ENCODE results near the gene BDP1.

BDP1 gene

DNA sequence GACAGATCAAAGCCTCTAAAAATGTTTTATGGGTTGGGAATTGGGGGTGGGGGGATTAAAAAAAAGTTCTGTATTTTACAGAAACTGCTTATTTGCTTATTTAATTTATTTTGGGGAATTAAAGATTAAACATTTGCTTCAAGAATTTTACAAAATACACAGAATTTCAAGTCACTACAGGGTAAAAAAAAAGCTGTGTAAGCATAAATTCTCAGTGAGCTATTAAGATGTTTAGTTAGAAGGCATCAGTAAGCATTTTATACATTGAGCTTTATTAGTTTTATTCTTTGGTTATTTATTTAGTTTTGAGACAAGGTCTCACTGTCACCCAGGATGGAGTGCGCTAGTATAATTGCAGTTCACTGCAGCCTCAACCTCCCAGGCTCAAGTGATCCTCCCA is 5.2 kb downstream of the BDP1 start:
- ATAC-seq = no peak
- no peak for TF ChIP-seq TOX (CRISPR knock-in tag; IDR thresholded peaks at IDR 0.05; ENCODE audit: borderline replicate concordance)
- no peak for TF ChIP-seq BACH2 (CRISPR knock-in tag; IDR thresholded peaks at IDR 0.05; ENCODE audit: borderline replicate concordance)
- TF ChIP-seq ARNTL (CRISPR knock-in tag; IDR thresholded peaks at IDR 0.05; ENCODE audit: borderline replicate concordance, low read depth) = no peak
- TF ChIP-seq PPARA (CRISPR knock-in tag; IDR thresholded peaks at IDR 0.05; ENCODE audit: borderline replicate concordance) = no peak
- no peak for TF ChIP-seq ZNF8 (CRISPR knock-in tag; IDR thresholded peaks at IDR 0.05)
- TF ChIP-seq SNAI2 (CRISPR knock-in tag; IDR thresholded peaks at IDR 0.05) = no peak
- no peak for TF ChIP-seq ZC3H10 (CRISPR knock-in tag; IDR thresholded peaks at IDR 0.05)
- TF ChIP-seq, protein P1, sequence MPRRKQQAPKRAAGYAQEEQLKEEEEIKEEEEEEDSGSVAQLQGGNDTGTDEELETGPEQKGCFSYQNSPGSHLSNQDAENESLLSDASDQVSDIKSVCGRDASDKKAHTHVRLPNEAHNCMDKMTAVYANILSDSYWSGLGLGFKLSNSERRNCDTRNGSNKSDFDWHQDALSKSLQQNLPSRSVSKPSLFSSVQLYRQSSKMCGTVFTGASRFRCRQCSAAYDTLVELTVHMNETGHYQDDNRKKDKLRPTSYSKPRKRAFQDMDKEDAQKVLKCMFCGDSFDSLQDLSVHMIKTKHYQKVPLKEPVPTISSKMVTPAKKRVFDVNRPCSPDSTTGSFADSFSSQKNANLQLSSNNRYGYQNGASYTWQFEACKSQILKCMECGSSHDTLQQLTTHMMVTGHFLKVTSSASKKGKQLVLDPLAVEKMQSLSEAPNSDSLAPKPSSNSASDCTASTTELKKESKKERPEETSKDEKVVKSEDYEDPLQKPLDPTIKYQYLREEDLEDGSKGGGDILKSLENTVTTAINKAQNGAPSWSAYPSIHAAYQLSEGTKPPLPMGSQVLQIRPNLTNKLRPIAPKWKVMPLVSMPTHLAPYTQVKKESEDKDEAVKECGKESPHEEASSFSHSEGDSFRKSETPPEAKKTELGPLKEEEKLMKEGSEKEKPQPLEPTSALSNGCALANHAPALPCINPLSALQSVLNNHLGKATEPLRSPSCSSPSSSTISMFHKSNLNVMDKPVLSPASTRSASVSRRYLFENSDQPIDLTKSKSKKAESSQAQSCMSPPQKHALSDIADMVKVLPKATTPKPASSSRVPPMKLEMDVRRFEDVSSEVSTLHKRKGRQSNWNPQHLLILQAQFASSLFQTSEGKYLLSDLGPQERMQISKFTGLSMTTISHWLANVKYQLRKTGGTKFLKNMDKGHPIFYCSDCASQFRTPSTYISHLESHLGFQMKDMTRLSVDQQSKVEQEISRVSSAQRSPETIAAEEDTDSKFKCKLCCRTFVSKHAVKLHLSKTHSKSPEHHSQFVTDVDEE (CRISPR knock-in tag; IDR thresholded peaks at IDR 0.05) = no peak
- TF ChIP-seq ZFP30 (CRISPR knock-in tag; IDR thresholded peaks at IDR 0.05) = no peak

DNA sequence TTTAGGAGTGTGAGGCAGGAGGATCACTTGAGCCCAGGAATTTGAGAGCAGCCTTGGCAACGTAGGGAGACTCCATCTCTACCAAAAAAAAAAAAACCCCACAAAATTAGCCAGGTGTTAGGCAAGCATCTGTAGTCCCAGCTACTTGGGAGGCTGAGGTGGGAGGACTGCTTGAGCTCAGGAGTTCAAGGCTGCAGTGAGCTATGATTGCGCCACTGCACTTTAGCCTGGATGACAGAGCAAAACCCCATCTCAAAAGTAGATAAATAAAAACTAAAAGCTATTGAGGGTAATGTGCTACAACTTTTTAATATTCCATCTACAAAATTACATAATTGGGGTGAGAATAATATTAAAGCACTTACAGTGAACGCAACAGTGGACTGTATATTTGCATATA is 5.9 kb downstream of the BDP1 start:
- TF ChIP-seq GLIS3 (CRISPR knock-in tag; IDR thresholded peaks at IDR 0.05) (no peak), ZNF8 (CRISPR knock-in tag; IDR thresholded peaks at IDR 0.05) (no peak), TOX (CRISPR knock-in tag; IDR thresholded peaks at IDR 0.05; ENCODE audit: borderline replicate concordance) (no peak), ZNF70 (CRISPR knock-in tag; IDR thresholded peaks at IDR 0.05) (no peak)
- ATAC-seq = no peak

DNA sequence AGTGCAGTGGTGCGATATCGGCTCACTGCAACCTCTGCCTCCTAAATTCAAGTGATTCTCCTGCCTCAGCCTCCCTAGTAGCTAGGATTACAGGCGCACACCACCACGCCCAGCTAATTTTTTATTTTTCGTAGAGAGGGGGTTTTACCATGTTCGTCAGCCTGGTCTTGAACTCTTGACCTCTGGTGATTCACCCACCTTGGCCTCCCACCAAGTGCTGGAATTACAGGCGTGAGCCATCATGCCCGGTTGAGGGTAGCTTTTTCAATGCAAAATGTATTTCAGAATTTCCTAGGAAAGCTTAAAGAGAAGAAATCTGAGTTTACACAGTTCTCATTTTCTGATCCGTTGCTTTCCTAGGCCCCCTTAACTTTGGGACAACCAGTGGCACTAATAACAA is 15.7 kb downstream of the BDP1 start:
- TF ChIP-seq GLIS3 (CRISPR knock-in tag; IDR thresholded peaks at IDR 0.05) (no peak), ZNF8 (CRISPR knock-in tag; IDR thresholded peaks at IDR 0.05) (no peak), ARNTL (CRISPR knock-in tag; IDR thresholded peaks at IDR 0.05; ENCODE audit: borderline replicate concordance, low read depth) (no peak), CSDC2 (CRISPR knock-in tag; IDR thresholded peaks at IDR 0.05) (no peak), ISL1 (CRISPR knock-in tag; IDR thresholded peaks at IDR 0.05) (no peak)
- no peak for ATAC-seq

DNA sequence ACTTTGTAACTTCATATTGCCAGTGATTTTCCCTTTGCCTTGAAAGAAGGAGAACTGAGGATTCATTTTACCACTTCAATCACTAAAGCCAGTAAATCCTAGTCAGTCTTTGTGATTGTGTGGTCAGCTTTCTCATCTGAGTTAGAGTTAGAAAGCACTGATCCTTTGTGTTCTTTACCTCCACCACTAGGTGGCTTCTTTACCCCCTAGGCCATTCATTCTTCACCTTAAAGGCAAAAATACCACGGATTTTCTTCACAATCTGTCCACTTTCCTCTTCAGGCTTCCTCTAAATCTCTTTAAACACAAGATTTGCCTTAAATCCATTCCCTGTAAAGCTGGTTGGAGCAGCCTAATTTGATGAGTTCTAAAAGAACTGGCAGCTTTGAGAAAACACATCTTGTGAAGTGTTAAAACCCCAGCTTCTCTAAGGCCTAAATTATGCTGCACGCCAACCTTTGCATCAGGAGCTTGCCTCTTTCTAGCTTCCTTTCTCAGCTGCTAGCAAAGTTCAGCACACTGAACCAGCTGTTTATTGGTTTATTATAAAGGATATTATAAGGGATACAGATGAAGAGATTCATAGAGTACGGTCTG is 20.4 kb downstream of the BDP1 start:
- peak; percentile 89 for ATAC-seq
- no peak for TF ChIP-seq ZNF70 (CRISPR knock-in tag; IDR thresholded peaks at IDR 0.05)

DNA sequence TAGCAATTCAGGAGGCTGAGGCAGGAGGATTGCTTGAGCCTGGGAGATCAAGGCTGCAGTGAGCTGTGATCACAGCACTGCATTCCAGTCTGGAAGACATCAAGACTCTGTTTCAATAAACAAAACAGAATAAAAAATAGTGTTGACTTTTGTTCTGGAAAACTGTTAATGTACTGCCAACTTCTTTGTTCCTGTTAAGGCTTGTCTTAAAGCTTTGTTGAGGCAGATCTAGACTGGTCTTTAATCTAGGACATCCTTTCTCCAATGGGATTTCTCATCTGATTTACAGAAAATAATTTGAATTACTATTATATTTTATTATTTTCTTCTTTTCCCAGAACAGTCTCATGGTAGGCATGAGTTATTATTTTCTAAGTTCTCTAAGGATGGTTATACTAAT is 26.0 kb downstream of the BDP1 start:
- TF ChIP-seq ESRRG (CRISPR knock-in tag; IDR thresholded peaks at IDR 0.05) (no peak), BACH2 (CRISPR knock-in tag; IDR thresholded peaks at IDR 0.05; ENCODE audit: borderline replicate concordance) (no peak), ZNF8 (CRISPR knock-in tag; IDR thresholded peaks at IDR 0.05) (no peak), ZNF565 (CRISPR knock-in tag; conservative IDR thresholded peaks at IDR 0.05; ENCODE audit: low read depth) (no peak), GLIS3 (CRISPR knock-in tag; IDR thresholded peaks at IDR 0.05) (no peak), SNAI2 (CRISPR knock-in tag; IDR thresholded peaks at IDR 0.05) (no peak)
- ATAC-seq = no peak

DNA sequence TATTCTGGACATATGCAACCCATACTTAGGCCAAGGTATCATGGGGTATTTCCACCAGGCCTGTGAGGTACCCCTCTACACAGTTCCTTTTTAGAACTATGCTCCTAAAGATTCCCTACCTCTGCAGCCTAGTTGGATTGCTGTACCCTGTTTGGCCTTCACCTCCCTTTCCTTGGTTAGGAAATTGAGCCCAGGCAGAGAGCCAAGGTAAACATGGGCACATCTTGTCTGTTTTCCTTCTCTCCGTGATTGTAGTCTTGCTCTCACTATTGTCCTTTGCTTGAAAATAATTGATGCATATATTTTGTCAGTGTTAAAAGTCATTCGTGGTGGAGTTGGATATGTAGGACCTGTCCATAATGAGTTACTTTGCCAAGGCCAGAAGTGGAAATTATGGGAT is 26.7 kb downstream of the BDP1 start:
- TF ChIP-seq ZNF70 (CRISPR knock-in tag; IDR thresholded peaks at IDR 0.05) = peak; percentile 98
- TF ChIP-seq, protein P2, sequence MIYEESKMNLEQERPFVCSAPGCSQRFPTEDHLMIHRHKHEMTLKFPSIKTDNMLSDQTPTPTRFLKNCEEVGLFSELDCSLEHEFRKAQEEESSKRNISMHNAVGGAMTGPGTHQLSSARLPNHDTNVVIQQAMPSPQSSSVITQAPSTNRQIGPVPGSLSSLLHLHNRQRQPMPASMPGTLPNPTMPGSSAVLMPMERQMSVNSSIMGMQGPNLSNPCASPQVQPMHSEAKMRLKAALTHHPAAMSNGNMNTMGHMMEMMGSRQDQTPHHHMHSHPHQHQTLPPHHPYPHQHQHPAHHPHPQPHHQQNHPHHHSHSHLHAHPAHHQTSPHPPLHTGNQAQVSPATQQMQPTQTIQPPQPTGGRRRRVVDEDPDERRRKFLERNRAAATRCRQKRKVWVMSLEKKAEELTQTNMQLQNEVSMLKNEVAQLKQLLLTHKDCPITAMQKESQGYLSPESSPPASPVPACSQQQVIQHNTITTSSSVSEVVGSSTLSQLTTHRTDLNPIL (CRISPR knock-in tag; IDR thresholded peaks at IDR 0.05; ENCODE audit: low read depth) = no peak
- peak; percentile 55 for ATAC-seq

DNA sequence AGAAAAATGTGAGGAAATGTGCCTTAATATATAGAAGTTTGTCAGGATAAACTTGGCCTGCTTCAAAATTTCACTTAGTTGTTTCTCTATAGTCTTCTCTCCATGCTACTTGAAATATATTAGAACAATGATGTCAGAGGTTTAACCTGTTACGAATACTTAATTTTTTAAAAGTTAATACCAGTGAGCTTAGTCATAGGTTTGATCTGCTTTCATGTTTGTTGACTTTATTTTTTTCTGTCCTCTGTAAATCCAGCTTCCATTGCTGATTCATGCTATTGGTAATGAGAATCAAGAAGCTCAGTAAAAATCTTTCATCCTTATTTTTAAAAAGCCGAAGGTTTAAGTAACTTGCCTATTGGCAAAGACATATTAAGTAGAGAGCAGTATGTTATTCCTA is 27.9 kb downstream of the BDP1 start:
- TF ChIP-seq GLIS3 (CRISPR knock-in tag; IDR thresholded peaks at IDR 0.05) = no peak
- TF ChIP-seq PPARA (CRISPR knock-in tag; IDR thresholded peaks at IDR 0.05; ENCODE audit: borderline replicate concordance) = no peak
- TF ChIP-seq ESRRG (CRISPR knock-in tag; IDR thresholded peaks at IDR 0.05) = no peak
- TF ChIP-seq, protein P2 (CRISPR knock-in tag; IDR thresholded peaks at IDR 0.05; ENCODE audit: low read depth) = 0 out of 2 replicates have a peak, but pooled peaks have one; percentile 28
- peak; percentile 76 for TF ChIP-seq ISL1 (CRISPR knock-in tag; IDR thresholded peaks at IDR 0.05)
- peak; percentile 68 for ATAC-seq
